Kidney (tissue), 14 donors: ENCODE data around the gene SARM1. TPM values are rescaled to one million over a fixed set of nuclear protein-coding genes. Genes with fewer than 3 reads are reported as not detected.
A peak's percentile ranks its signal among the peaks of the same experiment; 100 is the strongest.

ENCODE experiments used
- DNase-seq, 5 donors: peaks; one replicate each; pipeline ENCODE4 v3.0.0-alpha.2; 2013 to 2020
- FAIRE-seq: peaks from 2 replicates; lab custom pipeline; 2012; peaks lifted over from hg19 to GRCh38; lab: Jason Lieb, UNC
- H3K27ac ChIP-seq, 2 donors: one replicate each; pipeline ENCODE4 v1.7.0; 2013; ENCODE audit warnings: low read depth in 2 of 2, low read length in 2 of 2, inconsistent platforms in 1 of 2
- H3K27me3 ChIP-seq: one replicate; pipeline ENCODE4 v1.7.1; 2013; ENCODE audit warnings: low read length, inconsistent platforms; ENCODE audit not compliant: control insufficient read depth, insufficient read depth
- H3K36me3 ChIP-seq, 3 donors: one replicate each; pipeline versions ENCODE4 v1.7.0 to v1.7.1; 2013; ENCODE audit warnings: low read length in 3 of 3, control low read depth in 1 of 3, inconsistent platforms in 1 of 3; ENCODE audit not compliant: insufficient read depth in 3 of 3, control insufficient read depth in 2 of 3
- H3K4me1 ChIP-seq, 3 donors: one replicate each; pipeline versions ENCODE4 v1.7.0 to v1.7.1; 2013; ENCODE audit warnings: low read length in 3 of 3, inconsistent platforms in 1 of 3, low read depth in 1 of 3; ENCODE audit not compliant: control insufficient read depth in 2 of 3, insufficient read depth in 2 of 3
- H3K4me3 ChIP-seq, 3 donors: one replicate each; pipeline versions ENCODE4 v1.7.0 to v1.8.1; 2013; ENCODE audit warnings: low read length in 3 of 3, control low read depth in 1 of 3, inconsistent platforms in 1 of 3
- H3K9ac ChIP-seq, 3 donors: one replicate each; pipeline versions ENCODE4 v1.7.0 to v1.7.1; 2013; ENCODE audit warnings: low read length in 3 of 3, control low read depth in 1 of 3, inconsistent platforms in 1 of 3
- H3K9me3 ChIP-seq, 3 donors: one replicate each; pipeline versions ENCODE4 v1.7.0 to v1.7.1; 2013; ENCODE audit warnings: low read length in 3 of 3, control low read depth in 1 of 3, inconsistent platforms in 1 of 3; ENCODE audit not compliant: control insufficient read depth in 2 of 3, insufficient read depth in 1 of 3
- intact Hi-C: fragments of 100-400 bp; cut with DNase I; formaldehyde crosslinking; loops from one replicate; pipeline ENCODE4 v1.11.1; 2022
- polyA plus RNA-seq: library from polyadenylated mRNA; stranded (reverse); fragments of 350-450 nt; fragmentation: Illumina TruSeq; extraction: RNeasy Lipid Tissue Mini Kit (QIAGEN cat#74804); gene quantifications from one replicate; pipeline ENCODE4 v1.2.3, GENCODE V29; 2014; ENCODE audit warnings: low read depth, low replicate concordance; ENCODE audit not compliant: insufficient read depth
- total RNA-seq: library from RNA; stranded (reverse); fragmentation: NEBNext Ultra II Directional; extraction: Animal tissue kit (Norgen Biotek cat#: 25700); gene quantifications from one replicate; pipeline ENCODE4 v1.2.1, GENCODE V29; 2021
- TF ChIP-seq, protein P1 (sequence below): IDR thresholded peaks from 3 replicates; pipeline ENCODE4 v1.5.1; 2012; ENCODE audit warnings: mild to moderate bottlenecking, moderate library complexity, borderline replicate concordance; ENCODE audit not compliant: insufficient read depth; ENCODE audit errors: extremely low read depth
- donor health status: control.
- donor health status: control.
- donor health status: control.
- donor health status: control.
- donor health status: control.
- donor health status: DM: yes; HTN: yes; CAD: no.
- donor health status: Normal renal cell carcinoma (clear cell type).

SARM1 gene
- total and polyA plus RNA-seq, 2 donors from 2014 or later: 10.4 to 23.8 TPM

DNA sequence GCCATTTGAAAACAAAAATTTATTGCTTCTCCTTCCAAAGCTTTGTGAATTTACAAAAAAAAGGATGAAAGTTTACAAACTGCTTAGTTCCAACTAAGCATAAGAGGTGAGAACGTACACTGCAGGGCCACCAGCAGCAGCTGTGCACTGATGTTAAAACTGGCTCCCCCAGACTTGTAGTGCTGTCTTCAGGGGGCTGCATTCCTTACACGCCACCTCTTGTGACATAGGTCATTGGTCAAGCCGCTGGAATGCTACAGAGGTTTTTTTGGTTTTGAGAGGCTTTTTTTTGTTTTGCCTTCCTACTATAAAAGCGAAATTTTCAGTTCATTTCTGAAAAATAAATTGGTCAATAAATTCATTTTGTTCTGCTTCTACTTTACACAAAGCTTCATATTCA, 43.2 kb upstream of the SARM1 start:
- intact Hi-C loops: no loop called here
- FAIRE-seq (no peak), DNase-seq (peak in 2 of 5 donors; percentile 21 to 34)
- H3K4me1 ChIP-seq: peaks cover 0 to under 1% (median 0%) of the 10 kb centered on the region in 3 donors
- TF ChIP-seq, protein P1, sequence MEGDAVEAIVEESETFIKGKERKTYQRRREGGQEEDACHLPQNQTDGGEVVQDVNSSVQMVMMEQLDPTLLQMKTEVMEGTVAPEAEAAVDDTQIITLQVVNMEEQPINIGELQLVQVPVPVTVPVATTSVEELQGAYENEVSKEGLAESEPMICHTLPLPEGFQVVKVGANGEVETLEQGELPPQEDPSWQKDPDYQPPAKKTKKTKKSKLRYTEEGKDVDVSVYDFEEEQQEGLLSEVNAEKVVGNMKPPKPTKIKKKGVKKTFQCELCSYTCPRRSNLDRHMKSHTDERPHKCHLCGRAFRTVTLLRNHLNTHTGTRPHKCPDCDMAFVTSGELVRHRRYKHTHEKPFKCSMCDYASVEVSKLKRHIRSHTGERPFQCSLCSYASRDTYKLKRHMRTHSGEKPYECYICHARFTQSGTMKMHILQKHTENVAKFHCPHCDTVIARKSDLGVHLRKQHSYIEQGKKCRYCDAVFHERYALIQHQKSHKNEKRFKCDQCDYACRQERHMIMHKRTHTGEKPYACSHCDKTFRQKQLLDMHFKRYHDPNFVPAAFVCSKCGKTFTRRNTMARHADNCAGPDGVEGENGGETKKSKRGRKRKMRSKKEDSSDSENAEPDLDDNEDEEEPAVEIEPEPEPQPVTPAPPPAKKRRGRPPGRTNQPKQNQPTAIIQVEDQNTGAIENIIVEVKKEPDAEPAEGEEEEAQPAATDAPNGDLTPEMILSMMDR: no peak
- no peaks in the 10 kb centered on the region for H3K9me3 ChIP-seq
- no peaks in the 10 kb centered on the region for H3K27me3 ChIP-seq
- H3K9ac ChIP-seq: no peak overlapping the region
- H3K27ac ChIP-seq: no peak overlapping the region
- no peak overlapping the region for H3K4me3 ChIP-seq
- peaks cover 11 to 34% (median 14%) of the 10 kb centered on the region in 3 donors for H3K36me3 ChIP-seq

DNA sequence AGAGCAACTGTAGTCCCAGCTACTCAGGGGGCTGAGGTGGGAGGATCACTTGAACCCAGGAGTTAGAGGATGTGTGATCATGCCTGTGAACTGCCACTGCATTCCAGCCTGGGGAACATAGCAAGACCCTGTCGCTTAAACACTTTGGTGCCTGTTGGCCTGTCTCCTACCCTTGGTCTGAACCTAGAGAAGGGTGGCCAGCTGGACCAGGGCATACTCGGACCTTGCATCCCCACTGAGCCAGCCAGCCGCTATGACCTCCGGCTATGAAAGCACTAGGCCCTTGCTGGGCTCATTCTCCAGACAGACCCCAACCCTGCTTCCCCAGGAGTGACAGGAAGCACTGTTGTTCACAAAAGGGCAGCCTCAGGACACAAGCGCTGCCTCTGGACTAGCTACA, 40.8 kb upstream of the SARM1 start:
- no peak overlapping the region for H3K27ac ChIP-seq
- peaks cover 11 to 34% (median 14%) of the 10 kb centered on the region in 3 donors for H3K36me3 ChIP-seq
- peaks cover 6 to 12% (median 7%) of the 10 kb centered on the region in 3 donors for H3K4me1 ChIP-seq
- no peaks in the 10 kb centered on the region for H3K9me3 ChIP-seq
- H3K4me3 ChIP-seq: no peak overlapping the region
- intact Hi-C loops: no loop called here
- peak in 1 of 5 donors; percentile 26 for DNase-seq
- H3K9ac ChIP-seq: no peak overlapping the region
- FAIRE-seq: no peak
- TF ChIP-seq, protein P1: no peak
- H3K27me3 ChIP-seq: no peaks in the 10 kb centered on the region

DNA sequence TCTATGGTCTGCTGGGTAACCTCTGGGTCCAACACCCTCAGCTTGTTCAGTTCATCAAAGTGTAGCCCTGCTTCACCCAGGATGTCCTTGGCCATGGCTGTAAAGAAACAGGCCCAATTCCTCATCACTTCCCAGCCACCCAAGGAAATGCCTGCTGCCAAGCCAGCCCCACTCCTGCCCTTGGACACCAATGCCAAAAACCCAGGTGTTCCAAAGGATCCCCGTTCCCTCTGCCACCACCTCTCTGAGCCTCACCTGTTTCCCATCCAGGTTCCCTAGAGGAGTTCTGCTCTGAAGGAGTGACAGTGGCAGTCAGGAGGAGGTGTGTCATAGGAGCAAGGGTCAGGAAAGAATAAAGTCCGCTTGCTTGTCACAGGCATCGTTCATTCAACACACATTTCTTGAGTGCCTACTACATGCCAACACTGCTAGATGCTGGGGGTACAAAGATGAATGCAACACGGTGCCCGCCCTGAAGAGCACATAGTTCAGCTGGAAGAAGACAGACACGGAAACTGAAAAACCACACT, 39.5 kb upstream of the SARM1 start:
- H3K36me3 ChIP-seq: peaks cover 11 to 30% (median 14%) of the 10 kb centered on the region in 3 donors
- H3K4me3 ChIP-seq: no peak overlapping the region
- intact Hi-C loops: no loop called here
- no peaks in the 10 kb centered on the region for H3K27me3 ChIP-seq
- no peak overlapping the region for H3K9ac ChIP-seq
- DNase-seq: peak in 1 of 5 donors; percentile 25
- H3K4me1 ChIP-seq: peaks cover 6 to 19% (median 12%) of the 10 kb centered on the region in 3 donors
- FAIRE-seq: no peak
- no peak overlapping the region for H3K27ac ChIP-seq
- no peaks in the 10 kb centered on the region for H3K9me3 ChIP-seq
- TF ChIP-seq, protein P1: no peak
